Measurements from ENCODE around the gene SNAPC4.

DNA sequence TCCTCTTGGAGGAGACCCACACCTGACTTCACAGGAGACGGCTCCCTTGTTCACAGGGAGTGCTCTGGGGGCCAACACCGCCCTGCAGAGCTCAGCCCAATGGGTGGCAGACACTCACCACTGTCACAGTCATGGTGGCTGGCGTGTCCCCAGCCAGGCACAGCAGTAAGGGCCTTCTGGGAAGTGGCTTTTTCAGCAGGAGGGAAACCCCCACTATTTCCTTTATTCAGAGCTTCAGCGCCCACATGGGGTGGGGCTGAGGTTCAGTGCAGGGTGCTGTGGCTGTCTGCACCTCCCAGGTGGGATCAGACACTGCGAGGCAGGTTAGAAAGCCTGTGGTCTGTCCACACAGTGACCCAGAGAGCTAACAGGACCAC, 3.6 kb upstream of the SNAPC4 start:
- TF ChIP-seq ZNF76 (CRISPR knock-in tag; IDR thresholded peaks at IDR 0.05; ENCODE audit: borderline replicate concordance) (no peak), MAX (CRISPR knock-in tag; IDR thresholded peaks at IDR 0.05) (no peak), CTCF (IDR thresholded peaks at IDR 0.05 in 2 of 3, conservative IDR thresholded peaks at IDR 0.05 in 1 of 3; ENCODE audit: insufficient read depth in 2 of 3, low read depth in 1 of 3, low read length in 3 of 3) (no peak)
- TF ChIP-seq, protein P1, sequence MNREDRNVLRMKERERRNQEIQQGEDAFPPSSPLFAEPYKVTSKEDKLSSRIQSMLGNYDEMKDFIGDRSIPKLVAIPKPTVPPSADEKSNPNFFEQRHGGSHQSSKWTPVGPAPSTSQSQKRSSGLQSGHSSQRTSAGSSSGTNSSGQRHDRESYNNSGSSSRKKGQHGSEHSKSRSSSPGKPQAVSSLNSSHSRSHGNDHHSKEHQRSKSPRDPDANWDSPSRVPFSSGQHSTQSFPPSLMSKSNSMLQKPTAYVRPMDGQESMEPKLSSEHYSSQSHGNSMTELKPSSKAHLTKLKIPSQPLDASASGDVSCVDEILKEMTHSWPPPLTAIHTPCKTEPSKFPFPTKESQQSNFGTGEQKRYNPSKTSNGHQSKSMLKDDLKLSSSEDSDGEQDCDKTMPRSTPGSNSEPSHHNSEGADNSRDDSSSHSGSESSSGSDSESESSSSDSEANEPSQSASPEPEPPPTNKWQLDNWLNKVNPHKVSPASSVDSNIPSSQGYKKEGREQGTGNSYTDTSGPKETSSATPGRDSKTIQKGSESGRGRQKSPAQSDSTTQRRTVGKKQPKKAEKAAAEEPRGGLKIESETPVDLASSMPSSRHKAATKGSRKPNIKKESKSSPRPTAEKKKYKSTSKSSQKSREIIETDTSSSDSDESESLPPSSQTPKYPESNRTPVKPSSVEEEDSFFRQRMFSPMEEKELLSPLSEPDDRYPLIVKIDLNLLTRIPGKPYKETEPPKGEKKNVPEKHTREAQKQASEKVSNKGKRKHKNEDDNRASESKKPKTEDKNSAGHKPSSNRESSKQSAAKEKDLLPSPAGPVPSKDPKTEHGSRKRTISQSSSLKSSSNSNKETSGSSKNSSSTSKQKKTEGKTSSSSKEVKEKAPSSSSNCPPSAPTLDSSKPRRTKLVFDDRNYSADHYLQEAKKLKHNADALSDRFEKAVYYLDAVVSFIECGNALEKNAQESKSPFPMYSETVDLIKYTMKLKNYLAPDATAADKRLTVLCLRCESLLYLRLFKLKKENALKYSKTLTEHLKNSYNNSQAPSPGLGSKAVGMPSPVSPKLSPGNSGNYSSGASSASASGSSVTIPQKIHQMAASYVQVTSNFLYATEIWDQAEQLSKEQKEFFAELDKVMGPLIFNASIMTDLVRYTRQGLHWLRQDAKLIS (CRISPR knock-in tag; IDR thresholded peaks at IDR 0.05), result no peak
